Measurements from ENCODE around the gene THSD4. TPM values are rescaled to one million over a fixed set of nuclear protein-coding genes. Genes with fewer than 3 reads are reported as not detected.

THSD4 gene
- total RNA-seq, 1 experiment from 2014 or later, result 65.4 TPM

GRCh38 chr15:71456362-71456761 lies 341.1 kb downstream of the THSD4 start:
- Histone ChIP-seq H3K4me3 (ENCODE audit: low read depth in 2 of 2, low read length in 2 of 2) (no peak overlapping the region), H3K27ac (ENCODE audit: low read length) (no peak overlapping the region), H3K36me3 (ENCODE audit: control insufficient read depth, insufficient read depth, low read length) (no peaks in the 10 kb centered on the region), H3K27me3 (ENCODE audit: control insufficient read depth, insufficient read depth, low read length) (no peaks in the 10 kb centered on the region), H3K9me3 (ENCODE audit: control insufficient read depth, insufficient read depth, low read depth, low read length) (no peaks in the 10 kb centered on the region), H3K4me1 (ENCODE audit: control insufficient read depth, insufficient read depth, low read length) (no peaks in the 10 kb centered on the region)
- intact Hi-C loops (cut with micrococcal nuclease; ENCODE audit: unreplicated experiment) (no loop called here), in situ Hi-C loops (cut with HindIII; ENCODE audit: low pct_unique_long_range_greater_than_20kb, low sequenced_read_pairs) (no loop called here)
- DNase-seq (ENCODE audit: low read depth, low spot score) (no peak), ATAC-seq (no peak)
- CTCF ChIA-PET, result no interaction called here
- no TSS peak for BruUV-seq (replicated peaks)
- TF ChIP-seq, protein P1, sequence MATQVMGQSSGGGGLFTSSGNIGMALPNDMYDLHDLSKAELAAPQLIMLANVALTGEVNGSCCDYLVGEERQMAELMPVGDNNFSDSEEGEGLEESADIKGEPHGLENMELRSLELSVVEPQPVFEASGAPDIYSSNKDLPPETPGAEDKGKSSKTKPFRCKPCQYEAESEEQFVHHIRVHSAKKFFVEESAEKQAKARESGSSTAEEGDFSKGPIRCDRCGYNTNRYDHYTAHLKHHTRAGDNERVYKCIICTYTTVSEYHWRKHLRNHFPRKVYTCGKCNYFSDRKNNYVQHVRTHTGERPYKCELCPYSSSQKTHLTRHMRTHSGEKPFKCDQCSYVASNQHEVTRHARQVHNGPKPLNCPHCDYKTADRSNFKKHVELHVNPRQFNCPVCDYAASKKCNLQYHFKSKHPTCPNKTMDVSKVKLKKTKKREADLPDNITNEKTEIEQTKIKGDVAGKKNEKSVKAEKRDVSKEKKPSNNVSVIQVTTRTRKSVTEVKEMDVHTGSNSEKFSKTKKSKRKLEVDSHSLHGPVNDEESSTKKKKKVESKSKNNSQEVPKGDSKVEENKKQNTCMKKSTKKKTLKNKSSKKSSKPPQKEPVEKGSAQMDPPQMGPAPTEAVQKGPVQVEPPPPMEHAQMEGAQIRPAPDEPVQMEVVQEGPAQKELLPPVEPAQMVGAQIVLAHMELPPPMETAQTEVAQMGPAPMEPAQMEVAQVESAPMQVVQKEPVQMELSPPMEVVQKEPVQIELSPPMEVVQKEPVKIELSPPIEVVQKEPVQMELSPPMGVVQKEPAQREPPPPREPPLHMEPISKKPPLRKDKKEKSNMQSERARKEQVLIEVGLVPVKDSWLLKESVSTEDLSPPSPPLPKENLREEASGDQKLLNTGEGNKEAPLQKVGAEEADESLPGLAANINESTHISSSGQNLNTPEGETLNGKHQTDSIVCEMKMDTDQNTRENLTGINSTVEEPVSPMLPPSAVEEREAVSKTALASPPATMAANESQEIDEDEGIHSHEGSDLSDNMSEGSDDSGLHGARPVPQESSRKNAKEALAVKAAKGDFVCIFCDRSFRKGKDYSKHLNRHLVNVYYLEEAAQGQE (IDR thresholded peaks at IDR 0.05; ENCODE audit: insufficient read depth in 1 of 2, low read depth in 2 of 2, low read length in 1 of 2), result no peak
- no peak for TF ChIP-seq CTCF (IDR thresholded peaks at IDR 0.05)
- POLR2A ChIA-PET, result no interaction called here

DNA sequence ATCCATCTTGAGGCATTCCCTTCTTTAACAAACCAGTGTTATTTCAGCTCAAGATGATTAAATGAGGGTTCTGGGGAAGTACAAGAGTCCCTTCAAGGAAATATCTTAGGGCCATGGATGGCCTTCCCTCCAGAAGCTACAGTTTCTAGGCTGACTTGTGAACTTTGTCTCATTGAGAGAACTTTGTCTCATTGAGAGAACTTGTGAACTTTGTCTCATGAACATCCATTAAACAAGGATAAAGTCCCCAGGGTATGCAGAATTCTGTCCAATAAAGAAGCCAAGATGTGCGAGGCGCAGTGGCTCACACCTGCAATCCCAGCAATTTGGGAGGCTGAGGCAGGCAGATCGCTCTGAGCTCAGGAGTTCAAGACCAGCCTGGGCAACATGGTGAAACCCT lies 341.5 kb downstream of the THSD4 start:
- H3K4me3 ChIP-seq (ENCODE audit: low read depth in 2 of 2, low read length in 2 of 2), result no peak overlapping the region
- no peak for ATAC-seq
- H3K27ac ChIP-seq (ENCODE audit: low read length), result no peak overlapping the region
- no peaks in the 10 kb centered on the region for H3K4me1 ChIP-seq (ENCODE audit: control insufficient read depth, insufficient read depth, low read length)
- ChIA-PET CTCF (no interaction called here), POLR2A (no interaction called here)
- intact Hi-C loops (cut with micrococcal nuclease; ENCODE audit: unreplicated experiment), result no loop called here
- H3K27me3 ChIP-seq (ENCODE audit: control insufficient read depth, insufficient read depth, low read length), result no peaks in the 10 kb centered on the region
- no TSS peak for BruUV-seq (replicated peaks)
- DNase-seq (ENCODE audit: low read depth, low spot score), result no peak
- TF ChIP-seq SIN3A (IDR thresholded peaks at IDR 0.05; ENCODE audit: borderline replicate concordance, insufficient read depth, low read depth, low read length) (no peak), TCF7L2 (IDR thresholded peaks at IDR 0.05; ENCODE audit: low read depth, low read length) (no peak), CTCF (IDR thresholded peaks at IDR 0.05) (no peak), POLR2AphosphoS5 (IDR thresholded peaks at IDR 0.05; ENCODE audit: low read depth, low read length) (no peak)
- TF ChIP-seq, protein P1 (IDR thresholded peaks at IDR 0.05; ENCODE audit: insufficient read depth in 1 of 2, low read depth in 2 of 2, low read length in 1 of 2), result no peak
- in situ Hi-C loops (cut with HindIII; ENCODE audit: low pct_unique_long_range_greater_than_20kb, low sequenced_read_pairs), result no loop called here
- no peaks in the 10 kb centered on the region for H3K36me3 ChIP-seq (ENCODE audit: control insufficient read depth, insufficient read depth, low read length)
- H3K9me3 ChIP-seq (ENCODE audit: control insufficient read depth, insufficient read depth, low read depth, low read length), result no peaks in the 10 kb centered on the region
